ENCODE measurements around the gene ITSN2.

ITSN2 gene

DNA sequence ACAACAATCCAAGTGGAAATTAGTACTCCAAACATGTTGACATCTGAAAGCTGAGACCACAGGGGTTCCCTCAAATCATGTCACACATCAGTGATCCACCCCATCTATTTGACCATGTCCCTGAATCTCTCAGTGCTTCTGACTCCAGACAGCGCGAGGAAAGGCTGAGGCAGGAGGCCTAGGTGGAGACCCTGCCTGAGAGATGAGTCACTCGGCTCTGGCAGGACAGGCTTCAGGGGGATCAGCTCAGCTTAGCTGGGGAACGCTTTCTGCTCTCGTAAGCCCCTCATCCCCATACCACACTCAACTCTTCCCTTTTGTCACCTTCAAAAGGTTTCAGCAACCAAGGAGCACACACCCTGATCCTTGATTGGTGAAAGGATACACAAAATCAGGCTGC is 191.3 kb downstream of the ITSN2 start:
- TF ChIP-seq, protein P1, sequence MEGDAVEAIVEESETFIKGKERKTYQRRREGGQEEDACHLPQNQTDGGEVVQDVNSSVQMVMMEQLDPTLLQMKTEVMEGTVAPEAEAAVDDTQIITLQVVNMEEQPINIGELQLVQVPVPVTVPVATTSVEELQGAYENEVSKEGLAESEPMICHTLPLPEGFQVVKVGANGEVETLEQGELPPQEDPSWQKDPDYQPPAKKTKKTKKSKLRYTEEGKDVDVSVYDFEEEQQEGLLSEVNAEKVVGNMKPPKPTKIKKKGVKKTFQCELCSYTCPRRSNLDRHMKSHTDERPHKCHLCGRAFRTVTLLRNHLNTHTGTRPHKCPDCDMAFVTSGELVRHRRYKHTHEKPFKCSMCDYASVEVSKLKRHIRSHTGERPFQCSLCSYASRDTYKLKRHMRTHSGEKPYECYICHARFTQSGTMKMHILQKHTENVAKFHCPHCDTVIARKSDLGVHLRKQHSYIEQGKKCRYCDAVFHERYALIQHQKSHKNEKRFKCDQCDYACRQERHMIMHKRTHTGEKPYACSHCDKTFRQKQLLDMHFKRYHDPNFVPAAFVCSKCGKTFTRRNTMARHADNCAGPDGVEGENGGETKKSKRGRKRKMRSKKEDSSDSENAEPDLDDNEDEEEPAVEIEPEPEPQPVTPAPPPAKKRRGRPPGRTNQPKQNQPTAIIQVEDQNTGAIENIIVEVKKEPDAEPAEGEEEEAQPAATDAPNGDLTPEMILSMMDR (conservative IDR thresholded peaks at IDR 0.05; ENCODE audit: low read length), result no peak
- H3K4me3 ChIP-seq (ENCODE audit: low read length), result no peak overlapping the region
- DNase-seq (ENCODE audit: low read depth), result no peak

DNA sequence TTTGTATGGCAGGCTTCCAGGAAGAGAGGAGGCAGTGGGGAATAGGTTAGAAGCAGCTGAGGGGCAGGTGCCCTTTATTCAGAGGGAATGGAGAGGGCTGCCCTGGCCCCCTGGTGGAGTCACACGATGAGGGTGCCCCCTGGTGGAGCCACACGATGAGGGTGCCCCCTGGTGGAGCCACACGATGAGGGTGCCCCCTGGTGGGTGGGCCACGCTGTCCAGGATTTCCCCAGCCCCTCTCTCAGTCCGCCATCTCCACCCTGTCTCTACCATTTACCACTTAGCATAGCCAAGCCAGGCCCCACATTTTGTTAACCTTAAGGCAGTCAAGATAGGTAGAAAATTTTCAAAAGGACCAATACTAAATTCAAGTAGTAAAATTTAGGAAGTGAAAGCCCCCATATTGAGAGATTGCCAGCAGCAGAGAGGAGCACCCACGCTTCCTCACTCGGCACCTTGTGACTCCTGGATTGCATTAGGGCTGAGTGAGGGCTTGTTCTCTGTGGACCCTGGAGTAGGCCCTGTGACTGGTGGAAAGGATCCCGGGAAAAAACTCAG is 195.8 kb downstream of the ITSN2 start:
- no peak for DNase-seq (ENCODE audit: low read depth)
- H3K4me3 ChIP-seq (ENCODE audit: low read length), result no peak overlapping the region
- TF ChIP-seq, protein P1 (conservative IDR thresholded peaks at IDR 0.05; ENCODE audit: low read length), result peak; percentile 59

DNA sequence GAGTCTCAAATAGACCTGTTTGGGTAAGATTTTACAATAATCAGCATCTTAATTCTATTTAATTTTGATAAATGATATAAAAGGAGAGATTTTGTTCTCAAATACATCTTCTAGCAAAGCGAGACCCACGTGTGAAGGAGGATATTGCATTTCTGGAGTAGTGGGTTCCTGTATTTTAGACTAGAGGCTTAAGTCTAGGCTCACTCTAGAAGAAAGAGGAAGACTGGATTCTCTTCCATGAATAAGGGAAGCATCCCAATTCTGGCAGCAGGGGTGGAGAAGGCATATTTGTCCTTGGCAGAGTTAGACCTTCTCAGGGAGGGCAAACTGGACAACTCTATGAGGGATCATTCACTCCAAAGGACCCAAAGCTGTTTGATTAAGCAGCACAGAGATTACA is 196.7 kb downstream of the ITSN2 start:
- H3K4me3 ChIP-seq (ENCODE audit: low read length), result no peak overlapping the region
- DNase-seq (ENCODE audit: low read depth), result no peak
- TF ChIP-seq, protein P1 (conservative IDR thresholded peaks at IDR 0.05; ENCODE audit: low read length), result no peak

DNA sequence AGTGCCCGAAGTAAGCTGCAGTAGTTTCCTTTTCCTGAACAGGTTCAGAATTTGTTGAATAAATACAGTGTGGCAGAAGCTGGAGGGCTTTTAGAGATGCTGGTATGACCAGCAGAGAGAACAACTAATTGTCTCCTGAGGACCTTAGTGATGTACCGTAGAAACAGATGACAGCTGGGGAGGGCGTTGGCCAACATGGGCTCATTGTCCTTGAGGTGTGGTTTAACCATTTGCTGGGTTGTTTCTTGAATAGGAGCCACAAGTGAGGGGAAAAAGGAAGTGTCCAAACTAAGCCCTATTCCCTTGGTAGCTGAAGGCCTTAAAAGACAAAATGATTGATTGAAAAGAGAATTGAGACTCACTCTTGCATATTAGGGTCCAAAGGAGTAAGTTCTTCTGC is 197.2 kb downstream of the ITSN2 start:
- H3K4me3 ChIP-seq (ENCODE audit: low read length), result no peak overlapping the region
- DNase-seq (ENCODE audit: low read depth), result no peak
- TF ChIP-seq, protein P1 (conservative IDR thresholded peaks at IDR 0.05; ENCODE audit: low read length), result no peak

DNA sequence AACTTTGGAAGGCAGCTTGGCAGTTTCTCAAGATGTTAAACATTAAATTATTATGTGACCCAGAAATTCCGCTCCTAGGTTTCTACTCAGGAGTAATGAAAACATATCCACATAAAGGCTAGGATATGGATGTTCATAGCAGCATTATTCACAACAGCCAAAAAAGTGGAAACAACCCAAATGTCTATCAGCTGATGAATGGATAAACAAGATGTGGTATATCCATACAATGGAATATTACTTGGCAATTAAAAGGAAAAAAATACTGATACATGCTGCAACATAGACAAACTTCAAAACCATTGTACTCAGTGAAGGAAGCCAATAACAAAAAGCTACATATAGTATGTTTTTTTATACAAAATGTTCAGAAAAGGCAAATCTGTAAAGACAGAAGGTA is 197.8 kb downstream of the ITSN2 start:
- DNase-seq (ENCODE audit: low read depth), result no peak
- TF ChIP-seq, protein P1 (conservative IDR thresholded peaks at IDR 0.05; ENCODE audit: low read length), result no peak
- no peak overlapping the region for H3K4me3 ChIP-seq (ENCODE audit: low read length)

DNA sequence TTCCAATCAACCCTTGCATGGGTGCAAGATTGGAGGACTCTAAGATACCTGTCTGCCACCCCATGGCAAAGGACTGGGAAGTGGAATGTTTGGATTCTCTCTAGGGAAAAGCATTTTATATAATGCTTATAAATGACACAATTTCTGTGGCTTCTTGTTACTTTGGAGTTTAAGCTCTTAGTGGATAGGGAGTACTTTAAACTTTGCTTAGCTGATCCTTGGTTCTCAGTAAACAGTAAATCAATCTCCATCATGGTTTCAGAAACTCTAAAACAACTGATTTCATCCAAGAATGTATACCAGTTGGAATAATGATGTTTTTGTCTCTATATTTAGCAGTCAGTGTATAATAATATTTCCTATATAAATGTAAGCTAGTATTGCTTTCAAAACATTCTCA is 199.6 kb downstream of the ITSN2 start:
- TF ChIP-seq, protein P1 (conservative IDR thresholded peaks at IDR 0.05; ENCODE audit: low read length), result no peak

DNA sequence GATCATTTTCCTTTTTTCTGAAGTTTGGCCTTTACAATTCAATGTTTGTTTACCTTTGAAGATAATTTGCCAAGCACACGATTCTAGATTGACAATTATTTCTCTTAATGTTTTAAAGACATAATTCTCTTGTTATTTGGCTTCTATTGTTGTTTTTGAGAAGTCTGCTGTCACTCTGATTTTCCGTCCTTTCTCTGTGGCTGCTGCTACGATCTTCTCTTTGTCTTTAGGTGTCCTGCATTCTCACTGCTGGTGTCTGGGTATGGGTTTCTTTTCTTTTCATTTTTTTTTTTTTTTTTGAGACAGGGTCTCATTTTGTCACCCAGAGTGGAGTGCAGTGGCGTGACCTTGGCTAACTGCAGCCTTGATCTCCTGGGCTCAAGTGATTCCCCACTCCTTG is 200.6 kb downstream of the ITSN2 start:
- TF ChIP-seq, protein P1 (conservative IDR thresholded peaks at IDR 0.05; ENCODE audit: low read length), result no peak
- no peak for DNase-seq (ENCODE audit: low read depth)
- no peak overlapping the region for H3K4me3 ChIP-seq (ENCODE audit: low read length)

More for the DNA sequence above, 199.6 kb downstream of the ITSN2 start:
- DNase-seq (ENCODE audit: low read depth), result no peak
- H3K4me3 ChIP-seq (ENCODE audit: low read length), result no peak overlapping the region

Measured in AG10803 (cell line).